GM12878 (cell line): ENCODE results near the gene ACOT7. TPM values are rescaled to one million over a fixed set of nuclear protein-coding genes. Genes with fewer than 3 reads are reported as not detected.

Source experiments
- ATAC-seq: fragments of 200-7000 bp; cut with Tn5 transposase; 3 replicates; pipeline ENCODE4 v1.9.1; 2020; ENCODE audit warnings: mild to moderate bottlenecking, moderate library complexity
- BruUV-seq: library from RNA; stranded (reverse); fragments of 400-500 nt; replicated peaks from 2 replicates; lab custom pipeline; 2021; lab: Mats Ljungman, UMichigan
- CTCF ChIA-PET: fragments of 300-600 bp; sonication (Branson Sonifier 250); formaldehyde crosslinking; extraction: SDS; loops from one replicate; lab custom pipeline; 2021; ENCODE audit warnings: inconsistent platforms; lab: Yijun Ruan, JAX
- POLR2A ChIA-PET: fragments of 350-600 bp; formaldehyde crosslinking; extraction: SDS; loops from one replicate; lab custom pipeline; 2021; ENCODE audit warnings: inconsistent platforms; lab: Charles Lee
- RAD21 ChIA-PET: fragments of 300-600 bp; sonication (Branson Sonifier 250); formaldehyde crosslinking; loops from one replicate; lab custom pipeline; 2023; ENCODE audit warnings: antibody characterized with exemption; ENCODE audit not compliant: unreplicated experiment; lab: Charles Lee
- SMC1A ChIA-PET: fragments of 300-600 bp; sonication (Branson Sonifier 250); formaldehyde crosslinking; loops from one replicate; lab custom pipeline; 2023; ENCODE audit not compliant: unreplicated experiment, uncharacterized antibody; lab: Charles Lee
- DNase-seq: peaks from one replicate; pipeline ENCODE4 v3.0.0-alpha.2; 2011; ENCODE audit warnings: low read depth, low spot score
- FAIRE-seq: peaks from 3 replicates; lab custom pipeline; 2011; peaks lifted over from hg19 to GRCh38; lab: Jason Lieb, UNC
- H2AFZ ChIP-seq: 2 replicates; pipeline ENCODE4 v1.6.0; 2011; ENCODE audit warnings: low read depth, low read length, control low read depth; ENCODE audit not compliant: control insufficient read depth
- H3K27ac ChIP-seq: 2 replicates; pipeline ENCODE4 v1.5.1; 2011; ENCODE audit warnings: control low read depth; ENCODE audit not compliant: control insufficient read depth, insufficient read depth
- H3K27me3 ChIP-seq, 2 experiments: replicated peaks in 1 of 2; 2 replicates each; pipeline versions ENCODE4 v1.6.0 to v1.6.1; 2011; ENCODE audit warnings: low read length in 1 of 2; ENCODE audit not compliant: control insufficient read depth in 2 of 2, insufficient read depth in 2 of 2
- H3K36me3 ChIP-seq, 2 experiments: 2 replicates each; pipeline ENCODE4 v1.5.1; 2011; ENCODE audit warnings: low read length in 1 of 2; ENCODE audit not compliant: control insufficient read depth in 2 of 2, insufficient read depth in 2 of 2
- H3K4me1 ChIP-seq: 2 replicates; pipeline ENCODE4 v1.6.1; 2011; ENCODE audit warnings: mild to moderate bottlenecking, low read length, moderate library complexity, mixed read lengths; ENCODE audit not compliant: control insufficient read depth, insufficient read depth
- H3K4me2 ChIP-seq: 2 replicates; pipeline ENCODE4 v1.6.0; 2011; ENCODE audit warnings: control low read depth; ENCODE audit not compliant: control insufficient read depth, insufficient read depth
- H3K4me3 ChIP-seq: fragments of 200-600 bp; sonication (generic); 2 replicates; pipeline ENCODE4 v1.5.1; 2016
- H3K79me2 ChIP-seq: 2 replicates; pipeline ENCODE4 v1.6.0; 2011; ENCODE audit warnings: low read length; ENCODE audit not compliant: control insufficient read depth, insufficient read depth
- H3K9ac ChIP-seq: 2 replicates; pipeline ENCODE4 v1.8.0; 2011; ENCODE audit warnings: low read length, control low read depth, mixed read lengths; ENCODE audit not compliant: control insufficient read depth, insufficient read depth
- H3K9me3 ChIP-seq: replicated peaks from 3 replicates; pipeline ENCODE4 v1.5.1; 2011; ENCODE audit warnings: mild to moderate bottlenecking, low read length; ENCODE audit not compliant: control insufficient read depth, insufficient read depth
- H4K20me1 ChIP-seq: 2 replicates; pipeline ENCODE4 v1.6.0; 2011; ENCODE audit not compliant: control insufficient read depth, insufficient read depth
- CBX5 ChIP-seq: sonication (generic); IDR thresholded peaks from 2 replicates; pipeline ENCODE4 v1.6.1; 2016; ENCODE audit warnings: low read depth, moderate library complexity, mild to moderate bottlenecking, inconsistent platforms
- CHD2 ChIP-seq: IDR thresholded peaks from 2 replicates; pipeline ENCODE4 v1.6.1; 2011; ENCODE audit warnings: low read depth, low read length, improper control_type of control experiment, borderline replicate concordance
- CHD4 ChIP-seq: fragments of 200-600 bp; sonication (generic); IDR thresholded peaks from 2 replicates; pipeline ENCODE4 v1.6.1; 2016; ENCODE audit warnings: mild to moderate bottlenecking
- MYB ChIP-seq: fragments of 150-350 bp; IDR thresholded peaks from 2 replicates; pipeline ENCODE4 v1.6.1; 2014; ENCODE audit warnings: mild to moderate bottlenecking, low read depth, low read length, borderline replicate concordance
- NBN ChIP-seq: fragments of 450-650 bp; IDR thresholded peaks from 2 replicates; pipeline ENCODE4 v1.6.1; 2016
- RAD51 ChIP-seq: fragments of 450-650 bp; IDR thresholded peaks from 2 replicates; pipeline ENCODE4 v1.6.1; 2016; ENCODE audit warnings: moderate library complexity, mild to moderate bottlenecking, inconsistent platforms
- SPI1 ChIP-seq: IDR thresholded peaks from 2 replicates; pipeline ENCODE4 v1.6.1; 2011; ENCODE audit warnings: low read depth, mild to moderate bottlenecking, low read length, moderate library complexity, borderline replicate concordance; ENCODE audit not compliant: insufficient read depth
- SRF ChIP-seq, 2 experiments: IDR thresholded peaks; 2 replicates each; pipeline ENCODE4 v1.6.1; 2011; ENCODE audit warnings: low read depth in 2 of 2, low read length in 2 of 2, mild to moderate bottlenecking in 1 of 2, moderate library complexity in 1 of 2
- STAT3 ChIP-seq: IDR thresholded peaks from 2 replicates; pipeline ENCODE4 v1.6.1; 2011; ENCODE audit warnings: low read depth, low read length, improper control_type of control experiment
- USF1 ChIP-seq: IDR thresholded peaks from 2 replicates; pipeline ENCODE4 v1.6.1; 2011; ENCODE audit warnings: borderline replicate concordance, low read depth, mild to moderate bottlenecking, moderate library complexity, mixed read lengths, low read length; ENCODE audit not compliant: insufficient read depth; ENCODE audit errors: extremely low read length
- ZNF622 ChIP-seq: fragments of 450-650 bp; IDR thresholded peaks from 2 replicates; pipeline ENCODE4 v1.6.1; 2017; ENCODE audit warnings: mild to moderate bottlenecking, inconsistent platforms
- WGBS: methylation state at CpG from one replicate; pipeline ENCODE4 v1.1.6; 2016; ENCODE audit warnings: low lambda C conversion rate; ENCODE audit not compliant: insufficient replicate concordance, insufficient coverage; ENCODE audit errors: missing lambda C conversion rate; 5-methylcytosine and 5-hydroxymethylcytosine counted together
- in situ Hi-C: fragments of 300-500 bp; cut with MboI; formaldehyde crosslinking; loops from 9 replicates; pipeline ENCODE4 v1.14.3; 2018; ENCODE audit warnings: mixed read lengths
- intact Hi-C: fragments of 100-400 bp; cut with micrococcal nuclease; formaldehyde crosslinking; loops from one replicate; pipeline ENCODE4 v1.14.2; 2022; ENCODE audit not compliant: unreplicated experiment
- polyA plus RNA-seq, 11 experiments: library from polyadenylated mRNA; depleted of rRNA in 4 of 11; unstranded in 6 of 11; stranded (reverse) in 5 of 11; fragments of >200 nt; fragmentation: Nextera tagmentation in 4 of 11; fragmentation: Illumina TruSeq in 1 of 11; extraction: Ambion mirVana in 4 of 11; extraction: Trizol in 1 of 11; gene quantifications; 1 replicate in 1 of 11; 2 replicates in 10 of 11; pipeline versions ENCODE4 v1.2.1 to v1.2.3, GENCODE V29; 2011 to 2016; ENCODE audit warnings: inconsistent platforms in 2 of 11, missing spikeins in 2 of 11, low read depth in 1 of 11
- total RNA-seq, 4 experiments: library from RNA; depleted of rRNA in 3 of 4; stranded (reverse); fragments of >200 nt in 3 of 4; fragmentation: Illumina TruSeq in 1 of 4; extraction: Trizol in 1 of 4; gene quantifications; 2 replicates each; pipeline versions ENCODE4 v1.2.1 to v1.2.3, GENCODE V29; 2013 to 2021
- TF ChIP-seq, protein P1 (sequence below): IDR thresholded peaks from 2 replicates; pipeline ENCODE4 v1.6.1; 2012; ENCODE audit warnings: mild to moderate bottlenecking, low read depth, low read length
- TF ChIP-seq, protein P2 (sequence below), 3 experiments: IDR thresholded peaks in 2 of 3; conservative IDR thresholded peaks in 1 of 3; 2 replicates each; pipeline ENCODE4 v1.5.1; 2011; ENCODE audit warnings: low read depth in 3 of 3, low read length in 3 of 3, mild to moderate bottlenecking in 3 of 3, control low read depth in 2 of 3, moderate library complexity in 2 of 3, inconsistent platforms in 1 of 3, mixed read lengths in 1 of 3; ENCODE audit not compliant: control insufficient read depth in 2 of 3, insufficient read depth in 1 of 3; ENCODE audit errors: extremely low read depth in 1 of 3
- TF ChIP-seq, protein P3 (sequence below): fragments of 450-650 bp; conservative IDR thresholded peaks from 2 replicates; pipeline ENCODE4 v1.6.1; 2017; ENCODE audit warnings: mild to moderate bottlenecking, moderate library complexity

ACOT7 gene
- total and polyA plus RNA-seq, 10 of the 15 experiments (the other 5 are each of a cell fraction or from before 2014, with no cell fraction given), result 8.9 to 206 (median 61.2) TPM

- H3K4me1 ChIP-seq, result no peaks in the 10 kb centered on the region
- H4K20me1 ChIP-seq, result no peaks in the 10 kb centered on the region; the same call in 1 of the 2 replicates
- POLR2A ChIA-PET, result no interaction called here
- H3K36me3 ChIP-seq, result peaks cover 0 to 5% of the 10 kb centered on the region in 2 experiments; a peak in 2 of 4 replicates
- no peaks in the 10 kb centered on the region for H3K79me2 ChIP-seq
- no peaks in the 10 kb centered on the region for H3K9me3 ChIP-seq
- FAIRE-seq (no peak), DNase-seq (no peak), ATAC-seq (no peak)
- no peak overlapping the region for H3K4me2 ChIP-seq
- WGBS, result 100% methylated on average over 12 of the region's 12 CpGs
- SMC1A ChIA-PET, result no interaction called here
- H3K4me3 ChIP-seq, result no peak overlapping the region
- H2AFZ ChIP-seq, result no peak overlapping the region
- intact Hi-C loops, result no loop called here
- RAD21 ChIA-PET, result no interaction called here
- BruUV-seq, result no TSS peak
- CTCF ChIA-PET, result no interaction called here
- in situ Hi-C loops, result no loop called here
- no peak overlapping the region for H3K27ac ChIP-seq
- TF ChIP-seq CHD4, result no peak
- no peak for TF ChIP-seq NBN
- TF ChIP-seq CBX5, result no peak
- TF ChIP-seq, protein P1, sequence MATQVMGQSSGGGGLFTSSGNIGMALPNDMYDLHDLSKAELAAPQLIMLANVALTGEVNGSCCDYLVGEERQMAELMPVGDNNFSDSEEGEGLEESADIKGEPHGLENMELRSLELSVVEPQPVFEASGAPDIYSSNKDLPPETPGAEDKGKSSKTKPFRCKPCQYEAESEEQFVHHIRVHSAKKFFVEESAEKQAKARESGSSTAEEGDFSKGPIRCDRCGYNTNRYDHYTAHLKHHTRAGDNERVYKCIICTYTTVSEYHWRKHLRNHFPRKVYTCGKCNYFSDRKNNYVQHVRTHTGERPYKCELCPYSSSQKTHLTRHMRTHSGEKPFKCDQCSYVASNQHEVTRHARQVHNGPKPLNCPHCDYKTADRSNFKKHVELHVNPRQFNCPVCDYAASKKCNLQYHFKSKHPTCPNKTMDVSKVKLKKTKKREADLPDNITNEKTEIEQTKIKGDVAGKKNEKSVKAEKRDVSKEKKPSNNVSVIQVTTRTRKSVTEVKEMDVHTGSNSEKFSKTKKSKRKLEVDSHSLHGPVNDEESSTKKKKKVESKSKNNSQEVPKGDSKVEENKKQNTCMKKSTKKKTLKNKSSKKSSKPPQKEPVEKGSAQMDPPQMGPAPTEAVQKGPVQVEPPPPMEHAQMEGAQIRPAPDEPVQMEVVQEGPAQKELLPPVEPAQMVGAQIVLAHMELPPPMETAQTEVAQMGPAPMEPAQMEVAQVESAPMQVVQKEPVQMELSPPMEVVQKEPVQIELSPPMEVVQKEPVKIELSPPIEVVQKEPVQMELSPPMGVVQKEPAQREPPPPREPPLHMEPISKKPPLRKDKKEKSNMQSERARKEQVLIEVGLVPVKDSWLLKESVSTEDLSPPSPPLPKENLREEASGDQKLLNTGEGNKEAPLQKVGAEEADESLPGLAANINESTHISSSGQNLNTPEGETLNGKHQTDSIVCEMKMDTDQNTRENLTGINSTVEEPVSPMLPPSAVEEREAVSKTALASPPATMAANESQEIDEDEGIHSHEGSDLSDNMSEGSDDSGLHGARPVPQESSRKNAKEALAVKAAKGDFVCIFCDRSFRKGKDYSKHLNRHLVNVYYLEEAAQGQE, result no peak
- TF ChIP-seq CHD2, result no peak
- TF ChIP-seq SRF (IDR thresholded peaks at IDR 0.05; ENCODE audit: low read depth in 2 of 2, low read length in 2 of 2), result no peak
- TF ChIP-seq STAT3, result no peak
- TF ChIP-seq ZNF622, result no peak
- TF ChIP-seq, protein P2, sequence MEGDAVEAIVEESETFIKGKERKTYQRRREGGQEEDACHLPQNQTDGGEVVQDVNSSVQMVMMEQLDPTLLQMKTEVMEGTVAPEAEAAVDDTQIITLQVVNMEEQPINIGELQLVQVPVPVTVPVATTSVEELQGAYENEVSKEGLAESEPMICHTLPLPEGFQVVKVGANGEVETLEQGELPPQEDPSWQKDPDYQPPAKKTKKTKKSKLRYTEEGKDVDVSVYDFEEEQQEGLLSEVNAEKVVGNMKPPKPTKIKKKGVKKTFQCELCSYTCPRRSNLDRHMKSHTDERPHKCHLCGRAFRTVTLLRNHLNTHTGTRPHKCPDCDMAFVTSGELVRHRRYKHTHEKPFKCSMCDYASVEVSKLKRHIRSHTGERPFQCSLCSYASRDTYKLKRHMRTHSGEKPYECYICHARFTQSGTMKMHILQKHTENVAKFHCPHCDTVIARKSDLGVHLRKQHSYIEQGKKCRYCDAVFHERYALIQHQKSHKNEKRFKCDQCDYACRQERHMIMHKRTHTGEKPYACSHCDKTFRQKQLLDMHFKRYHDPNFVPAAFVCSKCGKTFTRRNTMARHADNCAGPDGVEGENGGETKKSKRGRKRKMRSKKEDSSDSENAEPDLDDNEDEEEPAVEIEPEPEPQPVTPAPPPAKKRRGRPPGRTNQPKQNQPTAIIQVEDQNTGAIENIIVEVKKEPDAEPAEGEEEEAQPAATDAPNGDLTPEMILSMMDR (IDR thresholded peaks at IDR 0.05 in 2 of 3, conservative IDR thresholded peaks at IDR 0.05 in 1 of 3; ENCODE audit: control insufficient read depth in 2 of 3, extremely low read depth in 1 of 3, insufficient read depth in 1 of 3, low read depth in 3 of 3, low read length in 3 of 3), result no peak
- TF ChIP-seq SPI1, result no peak
- no peak for TF ChIP-seq RAD51
- no peak for TF ChIP-seq USF1
- TF ChIP-seq MYB, result no peak
- TF ChIP-seq, protein P3, sequence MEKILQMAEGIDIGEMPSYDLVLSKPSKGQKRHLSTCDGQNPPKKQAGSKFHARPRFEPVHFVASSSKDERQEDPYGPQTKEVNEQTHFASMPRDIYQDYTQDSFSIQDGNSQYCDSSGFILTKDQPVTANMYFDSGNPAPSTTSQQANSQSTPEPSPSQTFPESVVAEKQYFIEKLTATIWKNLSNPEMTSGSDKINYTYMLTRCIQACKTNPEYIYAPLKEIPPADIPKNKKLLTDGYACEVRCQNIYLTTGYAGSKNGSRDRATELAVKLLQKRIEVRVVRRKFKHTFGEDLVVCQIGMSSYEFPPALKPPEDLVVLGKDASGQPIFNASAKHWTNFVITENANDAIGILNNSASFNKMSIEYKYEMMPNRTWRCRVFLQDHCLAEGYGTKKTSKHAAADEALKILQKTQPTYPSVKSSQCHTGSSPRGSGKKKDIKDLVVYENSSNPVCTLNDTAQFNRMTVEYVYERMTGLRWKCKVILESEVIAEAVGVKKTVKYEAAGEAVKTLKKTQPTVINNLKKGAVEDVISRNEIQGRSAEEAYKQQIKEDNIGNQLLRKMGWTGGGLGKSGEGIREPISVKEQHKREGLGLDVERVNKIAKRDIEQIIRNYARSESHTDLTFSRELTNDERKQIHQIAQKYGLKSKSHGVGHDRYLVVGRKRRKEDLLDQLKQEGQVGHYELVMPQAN, result no peak
- no peaks in the 10 kb centered on the region for H3K27me3 ChIP-seq
- no peak overlapping the region for H3K9ac ChIP-seq
These were observed 122.0 kb downstream of the ACOT7 start for GRCh38 chr1:6271554-6271953.
